Superior temporal gyrus (tissue), 1 donor: Measurements from ENCODE around the gene ATP6V1B1.

Experiments
- DNase-seq: peaks from one replicate; pipeline ENCODE4 v3.0.0-alpha.2; 2016; ENCODE audit errors: extremely low spot score

Gene ATP6V1B1

GRCh38 chr2:70965506-70965905, 29.8 kb downstream of the ATP6V1B1 start:
- no peak for DNase-seq

- no peak for DNase-seq
Measured at GRCh38 chr2:70966681-70967080, 31.0 kb downstream of the ATP6V1B1 start.

GRCh38 chr2:70967189-70967588, 31.5 kb downstream of the ATP6V1B1 start:
- no peak for DNase-seq

GRCh38 chr2:70974592-70974991, 38.9 kb downstream of the ATP6V1B1 start:
- no peak for DNase-seq

- DNase-seq, result no peak
Measured at GRCh38 chr2:70975237-70975636, 39.5 kb downstream of the ATP6V1B1 start.

GRCh38 chr2:70977605-70978205, 42.0 kb downstream of the ATP6V1B1 start:
- DNase-seq, result no peak

- DNase-seq, result no peak
Measured at GRCh38 chr2:70978341-70979179, 42.9 kb downstream of the ATP6V1B1 start, which contains the start of gene ANKRD53. ANKRD53 (plus strand) TSS chr2:70978630; CDS start chr2:70978646, 16 bp downstream.

- no peak for DNase-seq
Measured at GRCh38 chr2:70979180-70979488, 43.4 kb downstream of the ATP6V1B1 start.

- no peak for DNase-seq
Measured at GRCh38 chr2:70979626-70980025, 43.9 kb downstream of the ATP6V1B1 start.

- no peak for DNase-seq
Measured at GRCh38 chr2:70981421-70981820, 45.7 kb downstream of the ATP6V1B1 start.

GRCh38 chr2:70981866-70982810, 46.4 kb downstream of the ATP6V1B1 start:
- DNase-seq, result no peak

GRCh38 chr2:70982971-70983370, 47.3 kb downstream of the ATP6V1B1 start:
- DNase-seq, result no peak

GRCh38 chr2:70983506-70984227, 48.0 kb downstream of the ATP6V1B1 start:
- no peak for DNase-seq

GRCh38 chr2:70984228-70984575, 48.5 kb downstream of the ATP6V1B1 start:
- DNase-seq, result no peak

- DNase-seq, result peak; percentile 24
Measured at GRCh38 chr2:70984576-70985282, 49.0 kb downstream of the ATP6V1B1 start.

GRCh38 chr2:70985283-70985688, 49.6 kb downstream of the ATP6V1B1 start:
- no peak for DNase-seq

- DNase-seq, result no peak
Measured at GRCh38 chr2:70985956-70986355, 50.3 kb downstream of the ATP6V1B1 start.

GRCh38 chr2:70986499-70987189, 50.9 kb downstream of the ATP6V1B1 start:
- DNase-seq, result no peak

- DNase-seq, result no peak
Measured at GRCh38 chr2:70987386-70987785, 51.7 kb downstream of the ATP6V1B1 start.

GRCh38 chr2:70988151-70988550, 52.5 kb downstream of the ATP6V1B1 start:
- DNase-seq, result no peak
